SK-N-SH (cell line): ENCODE measurements around the gene AP1B1.

Experiments used
- CTCF ChIP-seq: fragments of 200-600 bp; sonication (generic); IDR thresholded peaks from 2 replicates; pipeline ENCODE4 v1.6.1; 2017; ENCODE audit warnings: antibody characterized with exemption, mild to moderate bottlenecking, moderate library complexity
- EZH2phosphoT487 ChIP-seq: fragments of 200-600 bp; sonication (generic); IDR thresholded peaks from 2 replicates; pipeline ENCODE4 v1.6.1; 2017; ENCODE audit warnings: low read depth, mixed run types, mild to moderate bottlenecking, antibody characterized with exemption, moderate library complexity, borderline replicate concordance
- FOSL2 ChIP-seq: IDR thresholded peaks from 2 replicates; pipeline ENCODE4 v1.4.0; 2012; ENCODE audit warnings: low read depth, mild to moderate bottlenecking, moderate library complexity, borderline replicate concordance
- MEF2A ChIP-seq: IDR thresholded peaks from 2 replicates; pipeline ENCODE4 v1.4.0; 2012; ENCODE audit warnings: low read depth, borderline replicate concordance
- RAD21 ChIP-seq: IDR thresholded peaks from 2 replicates; pipeline ENCODE4 v1.6.1; 2012; ENCODE audit warnings: mild to moderate bottlenecking, low read length
- REST ChIP-seq: IDR thresholded peaks from 2 replicates; pipeline ENCODE4 v1.6.1; 2012; ENCODE audit warnings: mild to moderate bottlenecking, low read depth, low read length, moderate library complexity
- TF ChIP-seq, protein P1 (sequence below): IDR thresholded peaks from 2 replicates; pipeline ENCODE4 v1.4.0; 2012; ENCODE audit warnings: low read depth, borderline replicate concordance
- TF ChIP-seq, protein P2 (sequence below): IDR thresholded peaks from 2 replicates; pipeline ENCODE4; 2012

DNA sequence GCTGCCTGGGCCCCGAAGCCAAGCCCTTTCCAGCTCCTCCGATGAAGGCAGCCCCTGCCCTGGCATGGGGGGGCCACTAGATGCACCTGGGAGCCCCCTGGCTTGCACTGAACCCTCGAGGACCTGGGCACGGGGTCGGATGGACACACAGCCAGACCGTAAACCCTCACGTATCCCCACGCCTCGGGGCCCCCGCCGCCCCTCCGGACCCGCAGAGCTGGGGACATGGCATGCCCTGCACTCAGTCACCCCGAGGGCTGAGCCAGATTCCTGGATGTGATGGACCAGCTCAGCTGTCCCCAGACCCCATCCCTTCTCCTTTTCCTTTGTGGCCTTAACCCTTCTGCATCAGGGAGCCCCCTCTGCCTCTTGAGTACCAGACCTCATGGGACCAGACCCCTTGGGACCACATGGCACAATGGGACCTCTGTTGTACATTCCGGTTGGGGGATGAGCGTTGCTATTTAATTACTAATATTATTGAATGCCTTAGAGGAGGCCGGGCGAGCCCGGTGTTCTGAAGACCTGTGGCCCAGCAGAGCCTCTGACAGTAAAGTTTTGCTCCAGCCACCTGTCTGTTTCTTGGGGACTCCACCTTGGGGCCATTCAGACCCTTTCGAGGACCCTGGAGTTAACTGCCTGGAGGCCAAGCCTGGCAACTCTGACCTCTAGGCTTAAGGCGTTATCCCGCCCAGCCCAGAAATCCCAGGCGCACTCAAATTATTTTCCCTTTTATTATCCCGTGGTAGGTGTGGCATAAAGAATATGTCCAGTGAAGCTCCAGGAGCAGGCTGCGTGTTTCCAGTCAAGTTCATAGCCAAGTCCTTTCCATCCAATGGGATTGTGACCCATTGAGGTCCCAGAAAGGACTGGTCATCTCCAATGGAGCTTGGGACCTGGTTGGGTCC is 75.9 kb downstream of the AP1B1 start:
- no peak for TF ChIP-seq CTCF
- TF ChIP-seq REST = no peak
- TF ChIP-seq, protein P1, sequence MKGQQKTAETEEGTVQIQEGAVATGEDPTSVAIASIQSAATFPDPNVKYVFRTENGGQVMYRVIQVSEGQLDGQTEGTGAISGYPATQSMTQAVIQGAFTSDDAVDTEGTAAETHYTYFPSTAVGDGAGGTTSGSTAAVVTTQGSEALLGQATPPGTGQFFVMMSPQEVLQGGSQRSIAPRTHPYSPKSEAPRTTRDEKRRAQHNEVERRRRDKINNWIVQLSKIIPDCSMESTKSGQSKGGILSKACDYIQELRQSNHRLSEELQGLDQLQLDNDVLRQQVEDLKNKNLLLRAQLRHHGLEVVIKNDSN = no peak
- TF ChIP-seq EZH2phosphoT487 = no peak
- TF ChIP-seq MEF2A = no peak
- TF ChIP-seq FOSL2 = no peak
- no peak for TF ChIP-seq RAD21
- TF ChIP-seq, protein P2, sequence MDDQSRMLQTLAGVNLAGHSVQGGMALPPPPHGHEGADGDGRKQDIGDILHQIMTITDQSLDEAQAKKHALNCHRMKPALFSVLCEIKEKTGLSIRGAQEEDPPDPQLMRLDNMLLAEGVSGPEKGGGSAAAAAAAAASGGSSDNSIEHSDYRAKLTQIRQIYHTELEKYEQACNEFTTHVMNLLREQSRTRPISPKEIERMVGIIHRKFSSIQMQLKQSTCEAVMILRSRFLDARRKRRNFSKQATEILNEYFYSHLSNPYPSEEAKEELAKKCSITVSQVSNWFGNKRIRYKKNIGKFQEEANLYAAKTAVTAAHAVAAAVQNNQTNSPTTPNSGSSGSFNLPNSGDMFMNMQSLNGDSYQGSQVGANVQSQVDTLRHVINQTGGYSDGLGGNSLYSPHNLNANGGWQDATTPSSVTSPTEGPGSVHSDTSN = no peak
